Glutamatergic neuron (in vitro differentiated cells): ENCODE data around the gene SON. TPM values are rescaled to one million over a fixed set of nuclear protein-coding genes. Genes with fewer than 3 reads are reported as not detected.
"Not testable (repeated sequence)": the region's sequence is repeated elsewhere in the genome, so short reads cannot be mapped to it uniquely, and the experiment has no call there.

Source experiments
- DNase-seq: peaks from one replicate; pipeline ENCODE4 v3.0.0; 2022
- H3K27ac Mint-ChIP-seq: one replicate; pipeline ENCODE4 v1.8.0; 2020; ENCODE audit warnings: mild to moderate bottlenecking, mixed read lengths, inconsistent platforms; ENCODE audit not compliant: unreplicated experiment
- H3K27me3 Mint-ChIP-seq: one replicate; pipeline ENCODE4 v1.8.0; 2020; ENCODE audit warnings: mild to moderate bottlenecking, moderate library complexity, mixed read lengths, inconsistent platforms; ENCODE audit not compliant: unreplicated experiment
- H3K36me3 Mint-ChIP-seq: one replicate; pipeline ENCODE4 v1.8.0; 2020; ENCODE audit warnings: mild to moderate bottlenecking, mixed read lengths, inconsistent platforms; ENCODE audit not compliant: unreplicated experiment
- H3K4me1 Mint-ChIP-seq: one replicate; pipeline ENCODE4 v1.8.0; 2020; ENCODE audit warnings: mild to moderate bottlenecking, low read depth, mixed read lengths, inconsistent platforms; ENCODE audit not compliant: unreplicated experiment
- H3K4me3 Mint-ChIP-seq: one replicate; pipeline ENCODE4 v1.8.0; 2020; ENCODE audit warnings: mild to moderate bottlenecking, mixed read lengths, inconsistent platforms; ENCODE audit not compliant: unreplicated experiment
- H3K9me3 Mint-ChIP-seq: one replicate; pipeline ENCODE4 v1.8.0; 2020; ENCODE audit warnings: mild to moderate bottlenecking, moderate library complexity, mixed read lengths, inconsistent platforms; ENCODE audit not compliant: unreplicated experiment
- total RNA-seq: library from RNA; stranded (reverse); fragmentation: NEBNext Ultra II Directional; extraction: Animal tissue kit (Norgen Biotek cat#: 25700); gene quantifications from one replicate; pipeline ENCODE4 v1.2.1, GENCODE V29; 2021; ENCODE audit not compliant: unreplicated experiment
- TF ChIP-seq, protein P1 (sequence below): fragments of 200-600 bp; sonication (generic); IDR thresholded peaks from one replicate; pipeline ENCODE4 v1.5.0; 2021; ENCODE audit not compliant: partially characterized antibody, unreplicated experiment

Gene SON
- total RNA-seq, 1 donor from 2014 or later = 289 TPM

DNA sequence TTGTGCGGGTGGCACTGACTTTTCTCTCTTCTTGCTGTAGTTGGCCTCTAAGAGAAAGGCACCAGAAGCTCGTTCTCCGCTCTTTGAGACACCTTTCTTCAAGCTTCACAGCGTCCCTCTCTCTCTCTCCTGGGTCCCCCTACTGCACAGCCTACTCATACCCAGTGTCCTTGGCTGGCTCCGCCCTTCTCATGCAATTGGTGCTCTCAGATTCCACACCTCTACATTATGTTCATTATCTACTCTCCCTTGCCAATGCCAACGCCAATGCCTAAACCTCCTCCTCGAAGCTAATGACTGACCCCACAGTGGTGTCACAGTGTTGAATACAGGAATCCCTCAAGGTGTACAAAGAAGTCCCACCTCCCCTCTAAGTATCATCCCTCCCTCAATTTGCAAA, 46.5 kb upstream of the SON start:
- H3K4me1 Mint-ChIP-seq = no peaks in the 10 kb centered on the region
- DNase-seq = no peak
- H3K27ac Mint-ChIP-seq = no peak overlapping the region
- H3K9me3 Mint-ChIP-seq = peaks cover 2% of the 10 kb centered on the region
- TF ChIP-seq, protein P1, sequence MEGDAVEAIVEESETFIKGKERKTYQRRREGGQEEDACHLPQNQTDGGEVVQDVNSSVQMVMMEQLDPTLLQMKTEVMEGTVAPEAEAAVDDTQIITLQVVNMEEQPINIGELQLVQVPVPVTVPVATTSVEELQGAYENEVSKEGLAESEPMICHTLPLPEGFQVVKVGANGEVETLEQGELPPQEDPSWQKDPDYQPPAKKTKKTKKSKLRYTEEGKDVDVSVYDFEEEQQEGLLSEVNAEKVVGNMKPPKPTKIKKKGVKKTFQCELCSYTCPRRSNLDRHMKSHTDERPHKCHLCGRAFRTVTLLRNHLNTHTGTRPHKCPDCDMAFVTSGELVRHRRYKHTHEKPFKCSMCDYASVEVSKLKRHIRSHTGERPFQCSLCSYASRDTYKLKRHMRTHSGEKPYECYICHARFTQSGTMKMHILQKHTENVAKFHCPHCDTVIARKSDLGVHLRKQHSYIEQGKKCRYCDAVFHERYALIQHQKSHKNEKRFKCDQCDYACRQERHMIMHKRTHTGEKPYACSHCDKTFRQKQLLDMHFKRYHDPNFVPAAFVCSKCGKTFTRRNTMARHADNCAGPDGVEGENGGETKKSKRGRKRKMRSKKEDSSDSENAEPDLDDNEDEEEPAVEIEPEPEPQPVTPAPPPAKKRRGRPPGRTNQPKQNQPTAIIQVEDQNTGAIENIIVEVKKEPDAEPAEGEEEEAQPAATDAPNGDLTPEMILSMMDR = no peak
- peak overlapping the region; percentile 6 for H3K4me3 Mint-ChIP-seq
- H3K27me3 Mint-ChIP-seq = peaks cover 2% of the 10 kb centered on the region
- H3K36me3 Mint-ChIP-seq = peaks cover 5% of the 10 kb centered on the region

DNA sequence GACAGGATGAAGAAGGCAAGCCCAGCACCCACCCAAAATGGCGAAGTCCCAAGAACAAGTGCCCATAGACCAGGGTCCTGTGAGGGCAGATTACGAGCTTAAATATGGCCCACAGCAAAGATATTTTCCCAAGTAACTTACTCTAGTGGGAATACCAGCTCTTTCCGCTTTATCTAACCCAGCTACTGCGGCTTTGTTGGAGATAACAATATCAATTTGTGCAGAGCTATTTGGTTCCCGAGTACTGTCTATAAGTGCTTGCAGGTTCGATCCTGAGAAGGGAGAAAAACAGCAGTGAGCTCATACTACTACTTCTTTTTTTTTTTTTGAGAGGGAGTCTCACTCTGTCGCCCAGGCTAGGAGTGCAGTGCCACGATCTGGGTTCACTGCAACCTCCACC, 37.0 kb upstream of the SON start:
- no peak for DNase-seq
- no peaks in the 10 kb centered on the region for H3K27me3 Mint-ChIP-seq
- no peaks in the 10 kb centered on the region for H3K9me3 Mint-ChIP-seq
- H3K27ac Mint-ChIP-seq = no peak overlapping the region
- TF ChIP-seq, protein P1 = no peak
- no peaks in the 10 kb centered on the region for H3K4me1 Mint-ChIP-seq
- no peak overlapping the region for H3K4me3 Mint-ChIP-seq
- H3K36me3 Mint-ChIP-seq = no peaks in the 10 kb centered on the region

- not testable (repeated sequence) for H3K4me3 Mint-ChIP-seq, DNase-seq, H3K27me3 Mint-ChIP-seq, H3K27ac Mint-ChIP-seq, H3K4me1 Mint-ChIP-seq, H3K9me3 Mint-ChIP-seq, H3K36me3 Mint-ChIP-seq
Observed at GRCh38 chr21:33507003-33507402, 35.8 kb upstream of the SON start.

DNA sequence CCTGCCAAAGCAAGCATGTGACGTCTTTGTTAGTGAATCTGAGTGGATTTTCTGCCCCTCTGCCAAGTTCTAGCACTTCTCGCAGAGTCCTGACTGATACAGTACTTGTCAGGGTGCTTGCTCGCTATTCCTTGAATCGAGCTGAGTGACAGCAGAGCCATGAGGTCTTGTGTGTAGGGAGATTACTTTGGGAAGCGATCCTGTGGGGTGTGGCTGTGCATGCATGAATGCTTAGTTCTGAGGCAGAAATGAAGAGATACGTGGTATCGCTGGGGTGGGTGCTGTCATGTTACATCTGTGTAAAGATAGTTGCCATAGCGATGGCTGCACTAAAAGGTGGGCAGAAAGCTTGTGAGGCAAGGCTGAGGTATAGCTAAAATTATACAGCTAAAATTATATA, 32.0 kb upstream of the SON start:
- TF ChIP-seq, protein P1 = no peak
- H3K9me3 Mint-ChIP-seq = no peaks in the 10 kb centered on the region
- H3K36me3 Mint-ChIP-seq = no peaks in the 10 kb centered on the region
- H3K4me3 Mint-ChIP-seq = no peak overlapping the region
- no peaks in the 10 kb centered on the region for H3K4me1 Mint-ChIP-seq
- DNase-seq = no peak
- peaks cover 2% of the 10 kb centered on the region for H3K27me3 Mint-ChIP-seq
- H3K27ac Mint-ChIP-seq = no peak overlapping the region

GRCh38 chr21:33511639-33512038, 31.2 kb upstream of the SON start:
- Mint-ChIP-seq H3K27me3 (peaks cover 2% of the 10 kb centered on the region), H3K27ac (no peak overlapping the region), H3K9me3 (no peaks in the 10 kb centered on the region), H3K4me3 (no peak overlapping the region), H3K4me1 (no peaks in the 10 kb centered on the region), H3K36me3 (peaks cover 5% of the 10 kb centered on the region)
- no peak for DNase-seq
- TF ChIP-seq, protein P1 = no peak

DNA sequence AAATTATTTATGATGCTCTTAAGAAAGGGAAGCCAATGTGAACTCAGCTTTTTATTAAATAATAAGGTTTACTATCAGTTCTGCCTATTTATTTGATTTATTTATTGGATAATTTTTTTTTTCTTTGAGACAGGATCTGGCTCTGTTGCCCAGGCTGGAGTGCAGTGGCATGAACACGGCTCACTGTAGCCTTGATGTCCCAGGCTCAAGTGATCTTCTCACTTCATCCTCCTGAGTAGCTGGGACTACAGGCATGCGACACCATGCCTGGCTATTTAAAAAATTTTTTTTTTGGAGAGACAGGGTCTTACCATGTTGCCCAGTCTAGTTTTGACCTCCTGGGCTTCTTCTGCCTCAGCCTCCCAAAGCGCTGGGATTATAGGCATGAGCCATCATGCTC, 30.4 kb upstream of the SON start:
- H3K27me3 Mint-ChIP-seq = peaks cover 2% of the 10 kb centered on the region
- H3K36me3 Mint-ChIP-seq = peaks cover 5% of the 10 kb centered on the region
- TF ChIP-seq, protein P1 = no peak
- no peaks in the 10 kb centered on the region for H3K9me3 Mint-ChIP-seq
- no peak overlapping the region for H3K4me3 Mint-ChIP-seq
- H3K4me1 Mint-ChIP-seq = no peaks in the 10 kb centered on the region
- no peak overlapping the region for H3K27ac Mint-ChIP-seq
- no peak for DNase-seq
